ENCODE data around the gene ERC2. TPM values are rescaled to one million over a fixed set of nuclear protein-coding genes. Genes with fewer than 3 reads are reported as not detected.

The ERC2 gene
- total and polyA plus RNA-seq, 9 donors: 1.2 to 9.4 (median 5.4) TPM

DNA sequence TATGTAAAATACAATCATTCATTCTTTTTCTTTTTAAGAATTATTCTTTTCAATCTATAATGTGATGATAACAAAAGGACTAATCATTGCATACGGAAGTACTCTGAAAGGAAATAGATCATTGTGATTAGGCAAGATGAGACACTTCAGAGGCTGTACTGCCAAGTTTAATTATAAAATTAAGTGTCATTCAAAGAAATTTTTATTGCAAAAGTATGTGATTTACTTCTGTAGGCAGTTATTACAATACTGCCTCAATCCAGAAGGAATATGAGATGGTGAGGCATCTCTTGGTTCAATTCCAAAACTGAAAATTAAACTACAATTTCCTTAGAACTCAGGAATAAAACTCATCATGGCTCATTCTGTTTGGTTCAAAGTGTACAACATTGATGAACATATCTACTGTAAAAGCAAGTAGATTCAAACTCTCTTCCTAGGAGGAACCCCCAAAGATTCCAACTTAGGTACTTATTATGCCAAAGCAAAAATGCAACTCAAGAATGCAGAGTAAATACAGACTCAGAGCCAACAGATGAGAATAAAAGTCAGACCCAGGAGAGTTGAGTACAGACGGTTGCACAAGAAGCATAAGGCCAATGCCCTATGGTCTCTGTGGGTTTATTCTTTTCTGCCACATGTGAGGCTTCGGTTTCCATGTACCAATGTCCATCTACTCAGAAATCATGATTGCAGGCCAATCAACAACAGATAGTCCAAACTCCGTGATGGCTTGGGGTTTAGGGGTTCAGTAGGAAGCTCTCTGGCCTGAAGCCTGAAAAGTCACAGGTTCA, 862.6 kb downstream of the ERC2 start:
- Histone ChIP-seq H3K27me3 (no peaks in the 10 kb centered on the region), H3K4me1 (ENCODE audit: insufficient read depth) (peaks cover 2% of the 10 kb centered on the region), H3K27ac (no peak overlapping the region), H3K36me3 (no peaks in the 10 kb centered on the region), H3K9me3 (no peaks in the 10 kb centered on the region), H3K4me3 (no peak overlapping the region)
- no peak for TF ChIP-seq POLR2A (IDR thresholded peaks at IDR 0.05)
- TF ChIP-seq, protein P1, sequence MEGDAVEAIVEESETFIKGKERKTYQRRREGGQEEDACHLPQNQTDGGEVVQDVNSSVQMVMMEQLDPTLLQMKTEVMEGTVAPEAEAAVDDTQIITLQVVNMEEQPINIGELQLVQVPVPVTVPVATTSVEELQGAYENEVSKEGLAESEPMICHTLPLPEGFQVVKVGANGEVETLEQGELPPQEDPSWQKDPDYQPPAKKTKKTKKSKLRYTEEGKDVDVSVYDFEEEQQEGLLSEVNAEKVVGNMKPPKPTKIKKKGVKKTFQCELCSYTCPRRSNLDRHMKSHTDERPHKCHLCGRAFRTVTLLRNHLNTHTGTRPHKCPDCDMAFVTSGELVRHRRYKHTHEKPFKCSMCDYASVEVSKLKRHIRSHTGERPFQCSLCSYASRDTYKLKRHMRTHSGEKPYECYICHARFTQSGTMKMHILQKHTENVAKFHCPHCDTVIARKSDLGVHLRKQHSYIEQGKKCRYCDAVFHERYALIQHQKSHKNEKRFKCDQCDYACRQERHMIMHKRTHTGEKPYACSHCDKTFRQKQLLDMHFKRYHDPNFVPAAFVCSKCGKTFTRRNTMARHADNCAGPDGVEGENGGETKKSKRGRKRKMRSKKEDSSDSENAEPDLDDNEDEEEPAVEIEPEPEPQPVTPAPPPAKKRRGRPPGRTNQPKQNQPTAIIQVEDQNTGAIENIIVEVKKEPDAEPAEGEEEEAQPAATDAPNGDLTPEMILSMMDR (IDR thresholded peaks at IDR 0.05): no peak
- TF ChIP-seq EP300 (IDR thresholded peaks at IDR 0.05): no peak
- no peak for DNase-seq
- 84 to 92% (median 86%) methylated on average over 4 of the region's 4 CpGs for WGBS, 3 donors
- intact Hi-C loops (cut with DNase I): no loop called here

DNA sequence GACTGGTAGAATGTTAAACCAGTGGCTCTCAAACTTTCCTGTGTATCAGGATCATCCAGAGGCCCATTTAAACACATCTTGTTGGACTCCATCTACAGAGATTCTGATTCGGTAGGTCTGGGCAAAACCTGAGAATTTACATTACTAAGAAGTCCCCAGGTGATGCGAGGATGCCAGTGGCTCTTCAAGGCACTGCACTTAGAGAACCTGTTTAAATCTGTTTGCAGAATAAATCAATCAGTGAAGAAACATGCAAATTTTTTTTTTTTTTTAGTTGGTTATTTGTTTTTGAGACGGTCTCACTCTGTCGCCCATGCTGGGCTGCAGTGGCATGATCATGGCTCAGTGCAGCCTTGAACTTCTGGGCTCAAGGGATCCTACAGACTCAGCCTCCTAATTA, 863.4 kb downstream of the ERC2 start:
- Histone ChIP-seq H3K4me1 (ENCODE audit: insufficient read depth) (peaks cover 2% of the 10 kb centered on the region), H3K4me3 (no peak overlapping the region), H3K9me3 (no peaks in the 10 kb centered on the region), H3K36me3 (no peaks in the 10 kb centered on the region), H3K27ac (no peak overlapping the region), H3K27me3 (no peaks in the 10 kb centered on the region)
- intact Hi-C loops (cut with DNase I): no loop called here
- WGBS, 3 donors: 96 to 97% (median 97%) methylated on average over 4 of the region's 4 CpGs
- no peak for DNase-seq
- TF ChIP-seq EP300 (IDR thresholded peaks at IDR 0.05) (no peak), POLR2A (IDR thresholded peaks at IDR 0.05) (no peak)
- TF ChIP-seq, protein P1 (IDR thresholded peaks at IDR 0.05): no peak

DNA sequence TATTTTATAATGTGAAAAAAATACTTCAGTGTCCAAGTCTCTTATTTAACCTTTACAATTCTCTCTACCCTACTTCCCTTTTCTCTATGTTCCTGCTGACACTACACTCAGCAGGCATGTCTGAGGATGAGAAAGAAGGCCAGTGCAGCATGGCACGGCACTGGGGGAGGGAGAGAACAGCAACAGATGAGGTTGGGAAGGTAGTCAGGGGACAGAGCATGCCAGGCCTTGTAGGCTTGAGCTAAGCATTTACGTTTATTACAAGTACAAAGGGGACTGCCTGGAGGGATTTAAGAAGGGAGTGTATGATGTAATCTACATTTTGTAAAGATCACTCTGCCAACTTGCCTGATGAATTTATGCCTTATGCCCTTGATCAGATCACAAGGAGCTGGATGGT, 863.9 kb downstream of the ERC2 start:
- WGBS, 3 donors: 85 to 90% (median 88%) methylated on average over 2 of the region's 2 CpGs
- H3K36me3 ChIP-seq: no peaks in the 10 kb centered on the region
- no peak for DNase-seq
- no peak for TF ChIP-seq EP300 (IDR thresholded peaks at IDR 0.05)
- no peak for TF ChIP-seq POLR2A (IDR thresholded peaks at IDR 0.05)
- TF ChIP-seq, protein P1 (IDR thresholded peaks at IDR 0.05): no peak
- no peak overlapping the region for H3K27ac ChIP-seq
- no peak overlapping the region for H3K4me3 ChIP-seq
- H3K27me3 ChIP-seq: no peaks in the 10 kb centered on the region
- H3K4me1 ChIP-seq (ENCODE audit: insufficient read depth): peaks cover 2% of the 10 kb centered on the region
- intact Hi-C loops (cut with DNase I): no loop called here
- H3K9me3 ChIP-seq: no peaks in the 10 kb centered on the region

DNA sequence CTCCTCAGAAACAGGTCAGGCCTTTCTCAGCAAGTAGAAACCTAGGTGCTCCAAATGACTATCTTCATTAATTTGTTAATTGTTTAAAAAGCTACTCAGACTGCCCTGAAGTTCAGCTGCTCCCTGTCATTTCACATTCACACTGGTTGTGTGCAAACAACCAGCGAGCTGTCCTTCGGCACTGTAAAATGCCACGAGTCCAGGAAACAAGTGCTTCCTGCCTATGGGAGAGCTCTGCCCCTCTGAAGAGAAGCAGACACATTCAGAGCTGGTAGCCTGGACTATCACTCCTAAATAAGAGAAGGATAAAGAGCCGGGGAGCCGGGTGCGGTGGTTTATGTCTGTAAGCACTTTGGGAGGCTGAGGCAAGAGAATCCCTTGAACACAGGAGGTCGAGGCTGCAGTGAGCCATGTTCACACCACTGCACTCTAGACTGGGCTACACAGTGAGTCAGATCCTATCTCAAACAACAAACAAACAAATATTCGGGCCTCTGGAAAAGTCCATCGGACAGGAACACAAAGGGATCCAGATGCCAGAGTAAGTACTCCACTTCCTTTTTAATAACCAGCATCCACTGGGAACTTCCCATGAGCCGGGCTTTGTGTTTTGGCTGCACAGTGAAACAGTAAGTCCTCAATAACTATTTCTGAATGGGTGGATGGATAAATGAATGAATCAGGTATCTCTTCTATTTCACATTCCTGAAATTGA, 866.7 kb downstream of the ERC2 start:
- H3K4me1 ChIP-seq (ENCODE audit: insufficient read depth): peaks cover 2% of the 10 kb centered on the region
- no peak overlapping the region for H3K27ac ChIP-seq
- 68 to 82% (median 74%) methylated on average over 10 of the region's 10 CpGs for WGBS, 3 donors
- no peaks in the 10 kb centered on the region for H3K27me3 ChIP-seq
- TF ChIP-seq EP300 (IDR thresholded peaks at IDR 0.05) (no peak), POLR2A (IDR thresholded peaks at IDR 0.05) (no peak)
- TF ChIP-seq, protein P1 (IDR thresholded peaks at IDR 0.05): no peak
- no peaks in the 10 kb centered on the region for H3K36me3 ChIP-seq
- intact Hi-C loops (cut with DNase I): no loop called here
- DNase-seq: no peak
- no peak overlapping the region for H3K4me3 ChIP-seq
- H3K9me3 ChIP-seq: no peaks in the 10 kb centered on the region

Measured in ovary (tissue), 9 donors.